Panc1 (cell line): ENCODE data around the gene GRID1. TPM values are rescaled to one million over a fixed set of nuclear protein-coding genes. Genes with fewer than 3 reads are reported as not detected.

Source experiments
- ATAC-seq: fragments of 200-7000 bp; cut with Tn5 transposase; 2 replicates; pipeline ENCODE4 v1.9.1; 2020; ENCODE audit warnings: mild to moderate bottlenecking, moderate library complexity
- BruUV-seq: library from RNA; stranded (reverse); fragments of 400-500 nt; replicated peaks from 2 replicates; lab custom pipeline; 2021; lab: Mats Ljungman, UMichigan
- CTCF ChIA-PET: fragments of 300-600 bp; sonication (Branson Sonifier 250); formaldehyde crosslinking; loops from one replicate; lab custom pipeline; 2022; ENCODE audit warnings: antibody characterized with exemption; lab: Charles Lee
- POLR2A ChIA-PET: fragments of 300-600 bp; sonication (Branson Sonifier 250); formaldehyde crosslinking; loops from one replicate; lab custom pipeline; 2022; ENCODE audit warnings: antibody characterized with exemption; lab: Charles Lee
- DNase-seq: peaks from one replicate; pipeline ENCODE4 v3.0.0-alpha.2; 2010; ENCODE audit warnings: low read depth, low spot score
- H3K27ac ChIP-seq: 2 replicates; pipeline ENCODE4 v1.5.1; 2011; ENCODE audit warnings: mild to moderate bottlenecking, low read length, inconsistent platforms
- H3K27me3 ChIP-seq: fragments of 200-500 bp; sonication (Bioruptor generic); 2 replicates; pipeline ENCODE4 v1.6.0; 2014; ENCODE audit warnings: low read length, inconsistent platforms; ENCODE audit not compliant: control insufficient read depth, insufficient read depth
- H3K36me3 ChIP-seq: fragments of 200-500 bp; sonication (Bioruptor generic); 2 replicates; pipeline ENCODE4 v1.5.1; 2014; ENCODE audit warnings: inconsistent platforms, mild to moderate bottlenecking, low read length, moderate library complexity; ENCODE audit not compliant: control insufficient read depth, insufficient read depth
- H3K4me1 ChIP-seq: 2 replicates; pipeline ENCODE4 v1.5.1; 2011; ENCODE audit warnings: inconsistent platforms, mild to moderate bottlenecking, low read length, moderate library complexity; ENCODE audit not compliant: control insufficient read depth, insufficient read depth
- H3K4me3 ChIP-seq, 2 experiments: 2 replicates each; pipeline ENCODE4 v1.5.1; 2011 to 2012; ENCODE audit warnings: low read depth in 2 of 2, low read length in 2 of 2, mild to moderate bottlenecking in 2 of 2, inconsistent platforms in 1 of 2, moderate library complexity in 1 of 2
- H3K9me3 ChIP-seq: fragments of 200-500 bp; sonication (Bioruptor generic); 2 replicates; pipeline ENCODE4 v1.5.1; 2014; ENCODE audit warnings: low read depth, mild to moderate bottlenecking, inconsistent platforms, low read length, moderate library complexity; ENCODE audit not compliant: control insufficient read depth, insufficient read depth
- CTCF ChIP-seq: fragments of 450-650 bp; IDR thresholded peaks from 2 replicates; pipeline ENCODE4 v1.5.1; 2017; ENCODE audit warnings: mild to moderate bottlenecking
- POLR2AphosphoS5 ChIP-seq: IDR thresholded peaks from 2 replicates; pipeline ENCODE4 v1.6.1; 2012; ENCODE audit warnings: mild to moderate bottlenecking, low read depth, low read length, moderate library complexity
- REST ChIP-seq, 2 experiments: IDR thresholded peaks; 2 replicates each; pipeline ENCODE4 v1.6.1; 2011 to 2012; ENCODE audit warnings: low read depth in 2 of 2, control low read depth in 1 of 2, low read length in 1 of 2, mild to moderate bottlenecking in 1 of 2, moderate library complexity in 1 of 2; ENCODE audit not compliant: insufficient read depth in 1 of 2
- SIN3A ChIP-seq: IDR thresholded peaks from 2 replicates; pipeline ENCODE4 v1.6.1; 2012; ENCODE audit warnings: low read depth, mild to moderate bottlenecking, low read length, moderate library complexity, borderline replicate concordance; ENCODE audit not compliant: insufficient read depth
- TCF7L2 ChIP-seq: IDR thresholded peaks from 2 replicates; pipeline ENCODE4 v1.6.1; 2011; ENCODE audit warnings: mild to moderate bottlenecking, low read depth, low read length, inconsistent platforms
- in situ Hi-C: cut with HindIII; loops from 2 replicates; pipeline ENCODE4 v1.10.0; 2016; ENCODE audit warnings: low sequenced_read_pairs, low pct_unique_long_range_greater_than_20kb
- intact Hi-C: fragments of 100-400 bp; cut with micrococcal nuclease; formaldehyde crosslinking; loops from one replicate; pipeline ENCODE4 v1.10.0; 2022; ENCODE audit not compliant: unreplicated experiment
- total RNA-seq: library from RNA; stranded (reverse); gene quantifications from one replicate; pipeline ENCODE4 v1.2.1, GENCODE V29; 2021; ENCODE audit not compliant: unreplicated experiment

The GRID1 gene
- total RNA-seq, 1 experiment from 2014 or later, result 2.3 TPM

- no peaks in the 10 kb centered on the region for H3K36me3 ChIP-seq
- TF ChIP-seq REST (IDR thresholded peaks at IDR 0.05; ENCODE audit: insufficient read depth in 1 of 2, low read depth in 2 of 2, low read length in 1 of 2) (no peak), CTCF (peak; percentile 78)
- no peaks in the 10 kb centered on the region; the same call in 1 of the 2 replicates for H3K27me3 ChIP-seq
- peaks cover 7% of the 10 kb centered on the region; the same call in 1 of the 2 replicates for H3K9me3 ChIP-seq
- H3K27ac ChIP-seq, result no peak overlapping the region
- ATAC-seq (peak; percentile 82), DNase-seq (no peak)
- no peaks in the 10 kb centered on the region for H3K4me1 ChIP-seq
- POLR2A ChIA-PET, result no interaction called here
- H3K4me3 ChIP-seq, result no peak overlapping the region
- BruUV-seq, result no TSS peak
- in situ Hi-C loops, result no loop called here
- intact Hi-C loops, result loop anchor here (10.0 kb wide), 1 partner anchor 379 kb away; no protein-coding TSS in a partner anchor
- CTCF ChIA-PET, result interaction anchor here (0.6 kb wide), 2 partner anchors 106 to 332 kb away, joined by 3 read pairs; no protein-coding TSS in a partner anchor
Observed at GRCh38 chr10:85995791-85996190, 370.8 kb downstream of the GRID1 start.

GRCh38 chr10:85993840-85994507 lies 372.6 kb downstream of the GRID1 start:
- TF ChIP-seq CTCF (no peak), POLR2AphosphoS5 (no peak), REST (IDR thresholded peaks at IDR 0.05; ENCODE audit: insufficient read depth in 1 of 2, low read depth in 2 of 2, low read length in 1 of 2) (no peak), TCF7L2 (no peak), SIN3A (no peak)
- Histone ChIP-seq H3K27me3 (peaks cover 2% of the 10 kb centered on the region), H3K4me3 (no peak overlapping the region), H3K36me3 (no peaks in the 10 kb centered on the region), H3K4me1 (no peaks in the 10 kb centered on the region), H3K27ac (no peak overlapping the region), H3K9me3 (peaks cover 7% of the 10 kb centered on the region; the same call in 1 of the 2 replicates)
- in situ Hi-C loops, result no loop called here
- no TSS peak for BruUV-seq
- ChIA-PET POLR2A (no interaction called here), CTCF (no interaction called here)
- intact Hi-C loops, result loop anchor here (10.0 kb wide), 1 partner anchor 381 kb away; no protein-coding TSS in a partner anchor
- DNase-seq (no peak), ATAC-seq (no peak)
